Hepatocyte (in vitro differentiated cells): Measurements from ENCODE around the gene ARMH2. TPM values are rescaled to one million over a fixed set of nuclear protein-coding genes. Genes with fewer than 3 reads are reported as not detected.

ENCODE experiments used
- DNase-seq: peaks from one replicate; pipeline ENCODE4 v3.0.0-alpha.2; 2016; ENCODE audit warnings: low spot score
- H2AFZ ChIP-seq: fragments of 200-600 bp; sonication (generic); 2 replicates; pipeline ENCODE4 v1.6.0; 2016; ENCODE audit warnings: antibody characterized with exemption, mild to moderate bottlenecking
- H3K27ac ChIP-seq: fragments of 200-600 bp; sonication (generic); 2 replicates; pipeline ENCODE4 v1.5.1; 2016; ENCODE audit warnings: mild to moderate bottlenecking
- H3K27me3 ChIP-seq: fragments of 200-600 bp; sonication (generic); 2 replicates; pipeline ENCODE4 v1.6.1; 2016
- H3K36me3 ChIP-seq: fragments of 200-600 bp; sonication (generic); replicated peaks from 2 replicates; pipeline ENCODE4 v1.5.1; 2016; ENCODE audit warnings: low read depth; ENCODE audit not compliant: insufficient read depth
- H3K4me1 ChIP-seq: fragments of 200-600 bp; sonication (generic); 2 replicates; pipeline ENCODE4 v1.5.1; 2016; ENCODE audit warnings: mild to moderate bottlenecking, moderate library complexity; ENCODE audit not compliant: insufficient read depth
- H3K4me2 ChIP-seq: fragments of 200-600 bp; sonication (generic); 2 replicates; pipeline ENCODE4 v1.6.0; 2016
- H3K4me3 ChIP-seq: fragments of 200-600 bp; sonication (generic); 2 replicates; pipeline ENCODE4 v1.5.1; 2016; ENCODE audit warnings: mild to moderate bottlenecking
- H3K79me2 ChIP-seq: fragments of 200-600 bp; sonication (generic); 2 replicates; pipeline ENCODE4 v1.6.0; 2017; ENCODE audit warnings: mild to moderate bottlenecking
- H3K9me2 ChIP-seq: fragments of 200-600 bp; sonication (generic); replicated peaks from 2 replicates; pipeline ENCODE4 v1.6.0; 2017; ENCODE audit warnings: mild to moderate bottlenecking; ENCODE audit not compliant: insufficient read depth
- H3K9me3 ChIP-seq: fragments of 200-600 bp; sonication (generic); 2 replicates; pipeline ENCODE4 v1.5.1; 2016; ENCODE audit warnings: low read depth, mild to moderate bottlenecking
- H4K20me1 ChIP-seq: fragments of 200-600 bp; sonication (generic); 2 replicates; pipeline ENCODE4 v1.6.0; 2016; ENCODE audit warnings: mild to moderate bottlenecking; ENCODE audit not compliant: insufficient read depth, poor library complexity, severe bottlenecking
- CTCF ChIP-seq: fragments of 200-600 bp; sonication (generic); IDR thresholded peaks from 2 replicates; pipeline ENCODE4 v1.5.1; 2016; ENCODE audit warnings: antibody characterized with exemption, mild to moderate bottlenecking; ENCODE audit not compliant: poor library complexity
- EZH2 ChIP-seq: fragments of 200-600 bp; sonication (generic); IDR thresholded peaks from 2 replicates; pipeline ENCODE4 v1.6.1; 2016; ENCODE audit warnings: antibody characterized with exemption, mild to moderate bottlenecking, borderline replicate concordance
- EZH2phosphoT487 ChIP-seq: fragments of 200-600 bp; sonication (generic); IDR thresholded peaks from one replicate; pipeline ENCODE4 v1.6.1; 2018; ENCODE audit warnings: antibody characterized with exemption, mild to moderate bottlenecking, low read depth, moderate library complexity; ENCODE audit not compliant: unreplicated experiment, severe bottlenecking
- WGBS: methylation state at CpG from one replicate; pipeline ENCODE4 v1.1.6; 2016; ENCODE audit warnings: low lambda C conversion rate; ENCODE audit errors: missing lambda C conversion rate; 5-methylcytosine and 5-hydroxymethylcytosine counted together
- polyA plus RNA-seq: library from polyadenylated mRNA; unstranded; fragments of >200 nt; fragmentation: Nextera tagmentation; extraction: Ambion mirVana; gene quantifications from 2 replicates; pipeline ENCODE4 v1.2.1, GENCODE V29; 2016
- total RNA-seq: library from RNA; depleted of rRNA; stranded (reverse); fragments of >200 nt; gene quantifications from 2 replicates; pipeline ENCODE4 v1.2.3, GENCODE V29; 2014

The ARMH2 gene
- total and polyA plus RNA-seq, 2 experiments from 2014 or later: not detected

DNA sequence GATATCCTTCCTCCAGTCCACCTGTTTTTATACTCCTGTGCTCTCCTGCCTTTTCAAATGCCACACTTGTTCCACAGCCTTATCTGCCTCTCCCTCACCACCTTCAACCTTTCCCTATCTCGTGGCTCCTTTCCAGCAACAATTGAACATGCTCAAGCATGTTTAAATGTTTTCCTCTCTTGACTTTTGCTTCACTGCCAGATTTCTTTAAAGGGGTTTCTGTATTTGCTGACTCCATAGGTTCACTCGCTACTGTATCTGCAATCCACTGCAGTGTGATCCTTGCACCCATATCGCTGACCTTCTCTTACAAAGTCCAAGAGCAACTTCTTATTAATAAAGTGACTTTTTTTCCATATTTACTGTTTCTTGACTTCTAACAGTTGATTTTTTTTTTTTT is 35.1 kb downstream of the ARMH2 start:
- no peaks in the 10 kb centered on the region for H3K27me3 ChIP-seq
- peaks cover 4% of the 10 kb centered on the region for H3K4me1 ChIP-seq
- WGBS: 65% methylated on average over 3 of the region's 3 CpGs
- H3K9me3 ChIP-seq: no peaks in the 10 kb centered on the region
- peak; percentile 23 for DNase-seq
- no peak overlapping the region for H3K4me2 ChIP-seq
- no peak overlapping the region for H2AFZ ChIP-seq
- TF ChIP-seq EZH2phosphoT487 (no peak), EZH2 (no peak), CTCF (no peak)
- no peaks in the 10 kb centered on the region for H4K20me1 ChIP-seq
- peak overlapping the region; percentile 28 for H3K27ac ChIP-seq
- no peaks in the 10 kb centered on the region for H3K9me2 ChIP-seq
- H3K36me3 ChIP-seq: no peaks in the 10 kb centered on the region
- H3K79me2 ChIP-seq: no peaks in the 10 kb centered on the region
- H3K4me3 ChIP-seq: no peak overlapping the region

DNA sequence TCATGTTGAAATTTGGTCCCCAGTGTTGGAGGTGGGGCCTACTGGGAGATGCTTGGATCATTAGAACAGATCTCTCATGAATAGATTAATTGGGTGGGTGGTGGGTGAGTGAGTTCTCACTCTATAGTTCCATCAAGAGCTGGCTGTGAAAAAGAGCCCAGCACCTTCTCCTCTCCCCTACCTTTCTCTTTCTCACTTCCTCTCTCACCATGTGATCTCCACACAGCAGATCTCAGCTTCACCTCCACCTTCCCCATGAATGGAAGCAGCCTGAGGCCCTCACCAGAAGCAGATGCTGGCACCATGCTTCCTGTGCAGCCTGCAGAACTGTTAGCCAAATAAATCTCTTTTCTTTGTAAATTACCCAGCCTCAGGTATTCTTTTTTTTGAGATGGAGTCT is 36.9 kb downstream of the ARMH2 start:
- H3K4me1 ChIP-seq: peaks cover 4% of the 10 kb centered on the region
- H3K79me2 ChIP-seq: no peaks in the 10 kb centered on the region
- H4K20me1 ChIP-seq: no peaks in the 10 kb centered on the region
- H3K4me3 ChIP-seq: no peak overlapping the region
- no peak overlapping the region for H3K27ac ChIP-seq
- no peak for DNase-seq
- TF ChIP-seq EZH2 (no peak), EZH2phosphoT487 (no peak), CTCF (no peak)
- H3K36me3 ChIP-seq: no peaks in the 10 kb centered on the region
- H3K9me2 ChIP-seq: no peaks in the 10 kb centered on the region
- H2AFZ ChIP-seq: no peak overlapping the region
- no peak overlapping the region for H3K4me2 ChIP-seq
- no peaks in the 10 kb centered on the region for H3K9me3 ChIP-seq
- no peaks in the 10 kb centered on the region for H3K27me3 ChIP-seq

GRCh38 chr6:24761193-24761835 is 37.4 kb downstream of the ARMH2 start:
- H4K20me1 ChIP-seq: no peaks in the 10 kb centered on the region
- H3K9me3 ChIP-seq: no peaks in the 10 kb centered on the region
- peaks cover 4% of the 10 kb centered on the region for H3K4me1 ChIP-seq
- no peak for TF ChIP-seq CTCF
- no peak for TF ChIP-seq EZH2
- TF ChIP-seq EZH2phosphoT487: no peak
- H3K36me3 ChIP-seq: no peaks in the 10 kb centered on the region
- no peak overlapping the region for H3K4me2 ChIP-seq
- H3K9me2 ChIP-seq: no peaks in the 10 kb centered on the region
- no peak overlapping the region for H2AFZ ChIP-seq
- H3K4me3 ChIP-seq: no peak overlapping the region
- 90% methylated on average over 10 of the region's 17 CpGs for WGBS
- no peak for DNase-seq
- no peak overlapping the region for H3K27ac ChIP-seq
- H3K27me3 ChIP-seq: no peaks in the 10 kb centered on the region
- no peaks in the 10 kb centered on the region for H3K79me2 ChIP-seq

DNA sequence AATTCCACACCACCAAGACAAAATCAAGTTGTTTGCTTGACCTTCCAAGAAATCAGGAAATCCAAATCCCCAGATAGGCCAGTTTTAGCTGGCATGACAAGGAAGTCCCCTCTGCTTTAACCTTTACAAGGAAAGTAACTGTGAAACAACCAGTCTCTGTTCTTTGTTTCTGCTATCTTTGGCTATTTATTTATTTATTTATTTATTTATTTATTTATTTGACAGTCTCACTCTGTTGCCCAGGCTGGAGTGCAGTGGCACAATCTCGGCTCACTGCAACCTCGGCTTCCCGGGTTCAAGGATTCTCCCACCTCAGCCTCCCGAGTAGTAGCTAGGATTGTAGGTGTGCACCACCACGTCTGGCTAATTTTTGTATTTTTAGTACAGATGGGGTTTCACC is 38.5 kb downstream of the ARMH2 start:
- H3K4me3 ChIP-seq: no peak overlapping the region
- DNase-seq: no peak
- H3K36me3 ChIP-seq: no peaks in the 10 kb centered on the region
- no peaks in the 10 kb centered on the region for H3K27me3 ChIP-seq
- WGBS: 98% methylated on average over 5 of the region's 5 CpGs
- no peaks in the 10 kb centered on the region for H3K9me2 ChIP-seq
- peaks cover 4% of the 10 kb centered on the region for H3K4me1 ChIP-seq
- no peak for TF ChIP-seq CTCF
- no peak for TF ChIP-seq EZH2
- H3K4me2 ChIP-seq: no peak overlapping the region
- no peak overlapping the region for H2AFZ ChIP-seq
- no peaks in the 10 kb centered on the region for H3K9me3 ChIP-seq
- no peak overlapping the region for H3K27ac ChIP-seq
- H4K20me1 ChIP-seq: no peaks in the 10 kb centered on the region
- no peaks in the 10 kb centered on the region for H3K79me2 ChIP-seq
